Natural killer cell (primary cell): ENCODE measurements around the gene NR2F2. TPM values are rescaled to one million over a fixed set of nuclear protein-coding genes. Genes with fewer than 3 reads are reported as not detected.

Experiments
- ATAC-seq, 3 donors: fragments of 150-1000 bp in 2 of 3; fragments of 200-7000 bp in 1 of 3; cut with Tn5 transposase; 1 replicate in 1 of 3; 2 replicates in 2 of 3; pipeline ENCODE4 v1.10.0; 2021; ENCODE audit warnings: mild to moderate bottlenecking in 2 of 3, moderate library complexity in 2 of 3
- DNase-seq, 2 donors: peaks; one replicate each; pipeline versions ENCODE4 v3.0.0 to v3.0.0-alpha.2; 2013 to 2021; ENCODE audit warnings: mixed read lengths in 1 of 2
- H3K27ac ChIP-seq: one replicate; pipeline ENCODE4 v1.5.1; 2013; ENCODE audit warnings: mild to moderate bottlenecking, low read length
- H3K27me3 ChIP-seq: one replicate; pipeline ENCODE4 v1.6.1; 2013; ENCODE audit warnings: low read length; ENCODE audit not compliant: control insufficient read depth, insufficient read depth
- H3K36me3 ChIP-seq: one replicate; pipeline ENCODE4 v1.6.1; 2013; ENCODE audit warnings: low read length; ENCODE audit not compliant: control insufficient read depth, insufficient read depth
- H3K4me1 ChIP-seq: one replicate; pipeline ENCODE4 v1.6.1; 2013; ENCODE audit warnings: low read length; ENCODE audit not compliant: control insufficient read depth, insufficient read depth
- H3K4me3 ChIP-seq: one replicate; pipeline ENCODE4 v1.5.1; 2013; ENCODE audit warnings: low read length
- H3K9me3 ChIP-seq: one replicate; pipeline ENCODE4 v1.6.1; 2013; ENCODE audit warnings: low read length; ENCODE audit not compliant: control insufficient read depth, insufficient read depth
- H3K27ac Mint-ChIP-seq, 2 donors: one replicate each; pipeline ENCODE4 v1.8.0; 2022; ENCODE audit warnings: mild to moderate bottlenecking in 2 of 2, mixed read lengths in 2 of 2, moderate library complexity in 1 of 2
- H3K27me3 Mint-ChIP-seq, 2 donors: one replicate each; pipeline ENCODE4 v1.8.0; 2022; ENCODE audit warnings: low read depth in 2 of 2, mixed read lengths in 2 of 2
- H3K36me3 Mint-ChIP-seq: one replicate; pipeline ENCODE4 v1.8.0; 2022; ENCODE audit warnings: mixed read lengths
- H3K4me1 Mint-ChIP-seq, 2 donors: one replicate each; pipeline ENCODE4 v1.8.0; 2022; ENCODE audit warnings: mixed read lengths in 2 of 2
- H3K4me3 Mint-ChIP-seq: one replicate; pipeline ENCODE4 v1.8.0; 2022; ENCODE audit warnings: mild to moderate bottlenecking, moderate library complexity, mixed read lengths
- H3K9me3 Mint-ChIP-seq, 2 donors: one replicate each; pipeline ENCODE4 v1.8.0; 2022; ENCODE audit warnings: mixed read lengths in 2 of 2
- WGBS: methylation state at CpG from one replicate; pipeline ENCODE4 v1.1.7; 2013; ENCODE audit warnings: missing lambda C conversion rate; ENCODE audit not compliant: insufficient coverage; 5-methylcytosine and 5-hydroxymethylcytosine counted together
- intact Hi-C: fragments of 100-400 bp; cut with micrococcal nuclease; formaldehyde crosslinking; loops from one replicate; pipeline ENCODE4 v1.14.2; 2022
- total RNA-seq, 4 donors: library from RNA; stranded (reverse); fragments of 120-200 nt in 1 of 4; gene quantifications; one replicate each; pipeline versions ENCODE4 v1.2.3 to v1.2.4, GENCODE V29; 2013 to 2022
- TF ChIP-seq, protein P1 (sequence below): fragments of 200-600 bp; IDR thresholded peaks from one replicate; pipeline ENCODE4 v1.8.0; 2022; ENCODE audit warnings: antibody characterized with exemption

The NR2F2 gene
- total RNA-seq, 3 donors from 2014 or later (not counting 1 experiment from before 2014, with no cell fraction given), result not detected

DNA sequence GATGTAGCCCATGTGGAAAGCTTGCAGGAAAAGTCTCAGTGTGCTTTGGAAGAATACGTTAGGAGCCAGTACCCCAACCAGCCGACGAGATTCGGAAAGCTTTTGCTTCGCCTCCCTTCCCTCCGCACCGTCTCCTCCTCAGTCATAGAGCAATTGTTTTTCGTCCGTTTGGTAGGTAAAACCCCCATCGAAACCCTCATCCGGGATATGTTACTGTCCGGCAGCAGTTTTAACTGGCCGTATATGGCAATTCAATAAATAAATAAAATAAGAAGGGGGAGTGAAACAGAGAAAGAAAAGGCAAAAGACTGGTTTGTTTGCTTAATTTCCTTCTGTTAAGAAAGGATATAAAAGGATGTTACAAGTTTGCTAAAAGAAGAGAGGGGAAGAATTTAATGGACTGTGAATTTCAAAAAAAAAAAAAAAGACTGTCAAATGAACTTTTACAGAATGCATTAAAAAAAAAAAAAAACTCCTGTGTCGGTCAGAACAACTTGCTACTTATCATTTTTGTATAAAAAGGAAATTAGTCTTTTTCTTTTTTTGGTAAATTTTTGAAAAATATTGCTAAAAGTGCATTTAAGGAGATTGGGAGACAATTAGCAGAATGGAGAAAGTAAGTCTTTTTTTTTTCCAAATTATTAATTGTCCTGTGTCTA is 7.0 kb downstream of the NR2F2 start:
- Histone ChIP-seq H3K4me1 (peaks cover 21% of the 10 kb centered on the region), H3K27ac (no peak overlapping the region), H3K36me3 (no peaks in the 10 kb centered on the region), H3K27me3 (peaks cover 77% of the 10 kb centered on the region), H3K9me3 (peaks cover 9% of the 10 kb centered on the region), H3K4me3 (no peak overlapping the region)
- no peak overlapping the region for H3K4me3 Mint-ChIP-seq
- peaks cover 16% of the 10 kb centered on the region for H3K36me3 Mint-ChIP-seq
- H3K27me3 Mint-ChIP-seq, result peaks cover 65 to 83% of the 10 kb centered on the region in 2 donors
- TF ChIP-seq, protein P1, sequence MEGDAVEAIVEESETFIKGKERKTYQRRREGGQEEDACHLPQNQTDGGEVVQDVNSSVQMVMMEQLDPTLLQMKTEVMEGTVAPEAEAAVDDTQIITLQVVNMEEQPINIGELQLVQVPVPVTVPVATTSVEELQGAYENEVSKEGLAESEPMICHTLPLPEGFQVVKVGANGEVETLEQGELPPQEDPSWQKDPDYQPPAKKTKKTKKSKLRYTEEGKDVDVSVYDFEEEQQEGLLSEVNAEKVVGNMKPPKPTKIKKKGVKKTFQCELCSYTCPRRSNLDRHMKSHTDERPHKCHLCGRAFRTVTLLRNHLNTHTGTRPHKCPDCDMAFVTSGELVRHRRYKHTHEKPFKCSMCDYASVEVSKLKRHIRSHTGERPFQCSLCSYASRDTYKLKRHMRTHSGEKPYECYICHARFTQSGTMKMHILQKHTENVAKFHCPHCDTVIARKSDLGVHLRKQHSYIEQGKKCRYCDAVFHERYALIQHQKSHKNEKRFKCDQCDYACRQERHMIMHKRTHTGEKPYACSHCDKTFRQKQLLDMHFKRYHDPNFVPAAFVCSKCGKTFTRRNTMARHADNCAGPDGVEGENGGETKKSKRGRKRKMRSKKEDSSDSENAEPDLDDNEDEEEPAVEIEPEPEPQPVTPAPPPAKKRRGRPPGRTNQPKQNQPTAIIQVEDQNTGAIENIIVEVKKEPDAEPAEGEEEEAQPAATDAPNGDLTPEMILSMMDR, result no peak
- H3K9me3 Mint-ChIP-seq, result peaks cover 0 to 5% of the 10 kb centered on the region in 2 donors
- no peak for DNase-seq
- H3K4me1 Mint-ChIP-seq, result peaks cover 4 to 11% of the 10 kb centered on the region in 2 donors
- 9% methylated on average over 13 of the region's 14 CpGs for WGBS
- intact Hi-C loops, result no loop called here
- ATAC-seq, result no peak
- no peak overlapping the region for H3K27ac Mint-ChIP-seq

DNA sequence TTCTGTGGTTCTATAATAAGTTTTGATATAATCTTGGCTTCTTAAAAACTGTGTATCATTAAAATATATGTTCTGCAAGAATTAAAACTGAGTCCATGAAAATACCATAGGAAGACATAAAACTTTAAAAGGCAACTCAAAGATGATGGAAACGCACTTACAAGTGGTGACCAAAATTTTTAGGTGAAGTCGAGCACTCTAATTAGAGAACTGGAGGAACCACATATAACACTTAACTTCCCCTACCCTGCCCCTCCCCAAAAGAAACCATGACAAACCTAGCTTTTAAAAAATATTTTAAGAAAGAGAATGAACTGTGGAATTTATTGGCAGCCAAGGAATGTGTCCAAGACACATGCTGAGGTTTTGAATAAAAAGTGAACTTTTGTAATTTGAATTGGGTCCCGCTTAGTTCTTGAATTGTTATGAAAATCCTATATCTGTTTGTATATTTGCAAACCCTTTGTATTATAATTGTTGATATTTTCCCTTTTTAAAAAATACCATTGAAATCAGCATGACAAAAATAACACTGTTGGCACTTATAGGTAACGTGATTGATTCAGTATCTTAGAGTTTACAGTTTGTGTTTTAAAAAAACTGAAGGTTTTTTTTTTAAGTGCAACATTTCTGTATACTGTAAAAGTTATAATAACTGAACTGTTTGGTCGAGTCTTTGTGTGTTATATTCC is 7.7 kb downstream of the NR2F2 start:
- Mint-ChIP-seq H3K27ac (no peak overlapping the region), H3K27me3 (peaks cover 66 to 85% of the 10 kb centered on the region in 2 donors), H3K4me1 (peaks cover 0 to 4% of the 10 kb centered on the region in 2 donors), H3K4me3 (no peak overlapping the region), H3K9me3 (peaks cover 0 to 3% of the 10 kb centered on the region in 2 donors), H3K36me3 (peaks cover 16% of the 10 kb centered on the region)
- H3K27ac ChIP-seq, result no peak overlapping the region
- peaks cover 82% of the 10 kb centered on the region for H3K27me3 ChIP-seq
- no peaks in the 10 kb centered on the region for H3K36me3 ChIP-seq
- DNase-seq (no peak), ATAC-seq (no peak)
- H3K4me1 ChIP-seq, result peaks cover 16% of the 10 kb centered on the region
- peaks cover 8% of the 10 kb centered on the region for H3K9me3 ChIP-seq
- WGBS, result 60% methylated on average over 3 of the region's 5 CpGs
- no peak overlapping the region for H3K4me3 ChIP-seq
- TF ChIP-seq, protein P1, result no peak
- intact Hi-C loops, result no loop called here

DNA sequence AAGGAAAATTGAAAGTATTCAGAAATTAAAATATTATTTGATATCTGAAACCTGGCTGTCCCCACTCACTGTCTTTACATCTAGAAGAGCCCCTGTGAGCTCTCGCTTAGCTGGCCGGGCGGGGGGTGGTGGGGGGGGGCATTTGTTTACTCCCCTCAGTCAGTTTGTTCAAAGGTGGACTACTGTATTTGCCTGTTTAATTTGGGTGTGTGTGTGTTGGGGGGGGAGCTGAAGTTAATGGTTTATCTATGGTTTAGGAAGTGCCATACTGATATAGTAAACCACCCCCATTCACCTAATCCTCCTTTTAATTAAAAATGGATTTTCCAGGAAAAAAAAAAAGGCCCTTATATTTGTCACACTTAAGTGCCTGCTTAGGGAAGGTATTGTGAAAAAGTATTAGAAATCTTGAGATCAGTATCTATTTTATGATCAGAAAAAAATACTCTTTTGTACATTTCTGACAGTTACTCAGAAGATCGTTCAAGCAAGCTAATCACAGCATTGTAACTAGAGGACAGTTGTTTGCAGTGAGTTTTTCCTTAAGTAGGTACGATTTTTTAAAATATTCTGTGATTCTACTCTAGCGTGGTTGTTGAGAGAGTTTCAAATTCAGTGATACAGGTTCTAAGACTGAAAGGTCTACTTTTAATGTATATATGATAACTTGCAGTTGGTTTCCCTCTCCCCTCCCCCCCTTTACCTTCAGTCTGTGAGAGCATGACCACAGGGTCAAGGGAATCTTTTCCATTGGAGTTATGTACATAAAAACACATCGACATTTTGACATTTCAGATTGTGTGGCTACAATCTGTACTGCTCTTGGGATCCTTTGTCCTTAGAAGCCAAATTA is 8.5 kb downstream of the NR2F2 start:
- H3K9me3 Mint-ChIP-seq, result peaks cover 0 to 3% of the 10 kb centered on the region in 2 donors
- DNase-seq (no peak), ATAC-seq (no peak)
- peaks cover 68 to 90% of the 10 kb centered on the region in 2 donors for H3K27me3 Mint-ChIP-seq
- Histone ChIP-seq H3K27me3 (peaks cover 81% of the 10 kb centered on the region), H3K36me3 (no peaks in the 10 kb centered on the region), H3K27ac (no peak overlapping the region), H3K4me3 (no peak overlapping the region), H3K4me1 (peaks cover 11% of the 10 kb centered on the region), H3K9me3 (peaks cover 5% of the 10 kb centered on the region)
- H3K36me3 Mint-ChIP-seq, result peaks cover 16% of the 10 kb centered on the region
- intact Hi-C loops, result no loop called here
- H3K4me1 Mint-ChIP-seq, result no peaks in the 10 kb centered on the region
- H3K4me3 Mint-ChIP-seq, result no peak overlapping the region
- WGBS, result 0% methylated on average over 2 of the region's 7 CpGs
- no peak overlapping the region for H3K27ac Mint-ChIP-seq
- TF ChIP-seq, protein P1, result no peak
